HepG2 (cell line): Measurements from ENCODE around the gene CCT7. TPM values are rescaled to one million over a fixed set of nuclear protein-coding genes. Genes with fewer than 3 reads are reported as not detected.

Source experiments
- EED ChIP-seq: sonication (generic); formaldehyde crosslinking; IDR thresholded peaks from 2 replicates; pipeline ENCODE4 v1.5.0; 2020; ENCODE audit warnings: mild to moderate bottlenecking, missing genetic modification reagents
- FIP1L1 ChIP-seq: fragments of 200-400 bp; formaldehyde crosslinking; IDR thresholded peaks from 2 replicates; pipeline ENCODE4 v1.6.1; 2018; ENCODE audit warnings: low read depth, mild to moderate bottlenecking, low read length, moderate library complexity, borderline replicate concordance; ENCODE audit not compliant: insufficient read depth
- IRX3 ChIP-seq: sonication (generic); formaldehyde crosslinking; IDR thresholded peaks from 2 replicates; pipeline ENCODE4 v1.8.1; 2023; ENCODE audit warnings: mild to moderate bottlenecking, low read depth, missing genetic modification reagents, borderline replicate concordance
- KIAA2018 ChIP-seq: sonication (generic); formaldehyde crosslinking; IDR thresholded peaks from 2 replicates; pipeline ENCODE4 v1.5.0; 2020; ENCODE audit warnings: mild to moderate bottlenecking, missing genetic modification reagents, borderline replicate concordance
- MEIS2 ChIP-seq: sonication (generic); formaldehyde crosslinking; IDR thresholded peaks from 2 replicates; pipeline ENCODE4 v1.9.0; 2021; ENCODE audit warnings: mild to moderate bottlenecking, missing genetic modification reagents
- MZF1 ChIP-seq: sonication (generic); formaldehyde crosslinking; IDR thresholded peaks from 2 replicates; pipeline ENCODE4 v1.8.1; 2023; ENCODE audit warnings: mild to moderate bottlenecking, missing genetic modification reagents, borderline replicate concordance
- TAF15 ChIP-seq: fragments of 200-400 bp; formaldehyde crosslinking; IDR thresholded peaks from one replicate; pipeline ENCODE4 v1.6.1; 2018; ENCODE audit warnings: mild to moderate bottlenecking, low read depth, low read length; ENCODE audit not compliant: poor library complexity, severe bottlenecking
- ZNF362 ChIP-seq: sonication (generic); formaldehyde crosslinking; IDR thresholded peaks from 2 replicates; pipeline ENCODE4 v1.4.0; 2020; ENCODE audit warnings: missing genetic modification reagents, mild to moderate bottlenecking, borderline replicate concordance
- ZNF646 ChIP-seq: sonication (generic); formaldehyde crosslinking; IDR thresholded peaks from 2 replicates; pipeline ENCODE4 v1.9.0; 2021; ENCODE audit warnings: mild to moderate bottlenecking, missing genetic modification reagents
- ZNF704 ChIP-seq: sonication (generic); formaldehyde crosslinking; IDR thresholded peaks from 2 replicates; pipeline ENCODE4 v1.8.1; 2023; ENCODE audit warnings: mild to moderate bottlenecking, inconsistent platforms, moderate library complexity, missing genetic modification reagents, borderline replicate concordance
- polyA plus RNA-seq, 8 experiments: library from polyadenylated mRNA; depleted of rRNA in 3 of 8; stranded (reverse) in 7 of 8; unstranded in 1 of 8; fragments of >200 nt; fragmentation: Illumina TruSeq in 4 of 8; extraction: Trizol in 4 of 8; gene quantifications; 2 replicates each; pipeline versions ENCODE4 v1.2.1 to v1.2.3, GENCODE V29; 2011 to 2016; ENCODE audit warnings: low read depth in 4 of 8, missing spikeins in 1 of 8, mixed read lengths in 1 of 8; ENCODE audit not compliant: insufficient read depth in 1 of 8
- total RNA-seq, 5 experiments: library from RNA; depleted of rRNA; stranded (reverse); fragments of >200 nt; fragmentation: Illumina TruSeq; extraction: Trizol; gene quantifications; 2 replicates each; pipeline ENCODE4 v1.2.3, GENCODE V29; 2016; ENCODE audit warnings: low read depth in 1 of 5

The CCT7 gene
- total and polyA plus RNA-seq, 2 of the 13 experiments (the other 11 are each of a cell fraction or from before 2014, with no cell fraction given) = 347 to 517 TPM

- no peak for TF ChIP-seq ZNF646
- TF ChIP-seq TAF15 = no peak
- no peak for TF ChIP-seq FIP1L1
- TF ChIP-seq MZF1 (CRISPR knock-in tag) = no peak
- TF ChIP-seq EED = no peak
- 0 out of 2 replicates have a peak, but pooled peaks have one; percentile 9 for TF ChIP-seq ZNF362 (CRISPR knock-in tag)
- no peak for TF ChIP-seq MEIS2
- TF ChIP-seq ZNF704 = no peak
- no peak for TF ChIP-seq IRX3
- TF ChIP-seq KIAA2018 (CRISPR knock-in tag) = no peak
Measured at GRCh38 chr2:73232403-73233153, 1.5 kb upstream of the CCT7 start (continued).
